Esophagus (tissue), 2 donors: ENCODE measurements around the gene RFX1. TPM values are rescaled to one million over a fixed set of nuclear protein-coding genes. Genes with fewer than 3 reads are reported as not detected.
"Not testable (repeated sequence)": the region's sequence is repeated elsewhere in the genome, so short reads cannot be mapped to it uniquely, and the experiment has no call there.

Source experiments
- H3K27ac ChIP-seq, 2 donors: one replicate each; pipeline ENCODE4 v1.5.1; 2013; ENCODE audit warnings: low read depth in 2 of 2, mild to moderate bottlenecking in 2 of 2, inconsistent platforms in 1 of 2, low read length in 1 of 2, moderate library complexity in 1 of 2
- H3K27me3 ChIP-seq, 2 donors: one replicate each; pipeline ENCODE4 v1.6.1; 2013; ENCODE audit warnings: low read length in 2 of 2, control low read depth in 1 of 2, mild to moderate bottlenecking in 1 of 2; ENCODE audit not compliant: insufficient read depth in 2 of 2, control insufficient read depth in 1 of 2
- H3K36me3 ChIP-seq, 2 donors: one replicate each; pipeline ENCODE4 v1.6.1; 2013; ENCODE audit warnings: low read length in 1 of 2; ENCODE audit not compliant: control insufficient read depth in 2 of 2, insufficient read depth in 2 of 2
- H3K4me1 ChIP-seq, 2 donors: one replicate each; pipeline ENCODE4 v1.6.1; 2013; ENCODE audit warnings: low read length in 1 of 2; ENCODE audit not compliant: control insufficient read depth in 2 of 2, insufficient read depth in 2 of 2
- H3K4me3 ChIP-seq, 2 donors: one replicate each; pipeline ENCODE4 v1.5.1; 2013; ENCODE audit warnings: low read length in 2 of 2, mild to moderate bottlenecking in 2 of 2, low read depth in 1 of 2, moderate library complexity in 1 of 2
- H3K9me3 ChIP-seq, 2 donors: one replicate each; pipeline ENCODE4 v1.6.1; 2013; ENCODE audit warnings: mild to moderate bottlenecking in 2 of 2, low read depth in 1 of 2, low read length in 1 of 2, moderate library complexity in 1 of 2; ENCODE audit not compliant: control insufficient read depth in 2 of 2, insufficient read depth in 1 of 2
- WGBS, 2 donors: extraction: QIAGEN DNeasy Blood & Tissue Kit; methylation state at CpG; one replicate each; pipeline ENCODE4 v1.1.7; 2013; 5-methylcytosine and 5-hydroxymethylcytosine counted together
- polyA plus RNA-seq, 2 donors: library from polyadenylated mRNA; stranded (reverse); fragments of 200-250 nt; gene quantifications; one replicate each; pipeline ENCODE4 v1.2.3, GENCODE V29; 2013
- donor health status: healthy with polysubstance abuse.
- donor health status: Bipolar disorder and iron deficiency.

The RFX1 gene
- polyA plus RNA-seq, 2 donors = 3.8 to 6.6 TPM

DNA sequence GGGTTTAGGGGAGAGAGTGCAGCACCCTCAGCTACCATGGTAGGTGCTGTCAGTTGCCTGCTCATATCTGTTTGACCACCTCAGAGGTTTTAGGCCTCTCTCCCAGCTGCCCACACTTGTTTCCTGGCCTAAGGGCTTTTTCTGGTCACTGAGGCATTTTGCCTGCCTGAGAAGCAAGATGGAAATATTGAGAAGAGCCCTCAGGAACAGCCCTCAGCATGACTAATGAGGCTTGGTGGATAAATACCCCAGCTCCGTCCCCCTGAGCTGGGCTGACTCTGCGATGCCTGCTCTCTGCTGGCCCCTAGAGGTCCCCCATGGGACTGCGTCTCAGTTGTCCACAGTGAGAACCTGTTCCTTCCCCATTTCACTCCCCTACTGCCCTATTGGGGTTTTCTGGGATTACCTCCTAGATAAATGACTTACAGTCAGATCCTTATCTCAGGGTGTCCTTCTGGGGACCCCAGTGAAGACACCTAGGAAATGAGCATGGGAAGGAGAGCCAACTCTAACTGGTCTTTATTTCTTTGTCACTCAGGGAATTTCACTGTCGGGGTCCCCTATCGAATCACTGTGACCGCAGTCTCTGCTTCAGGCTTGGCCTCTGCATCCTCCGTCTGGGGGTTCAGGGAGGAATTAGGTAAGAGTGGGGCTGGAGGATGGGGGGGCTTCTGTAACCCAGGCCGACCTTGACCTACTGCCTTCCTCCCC lies 42.5 kb upstream of the RFX1 start:
- WGBS, 2 donors = 82 to 83% methylated on average over 8 of the region's 8 CpGs
- Histone ChIP-seq H3K4me3 (no peak overlapping the region), H3K9me3 (peaks cover 0 to 5% of the 10 kb centered on the region in 2 donors), H3K27me3 (no peaks in the 10 kb centered on the region), H3K27ac (no peak overlapping the region), H3K4me1 (no peaks in the 10 kb centered on the region), H3K36me3 (peaks cover 0 to 2% of the 10 kb centered on the region in 2 donors)

DNA sequence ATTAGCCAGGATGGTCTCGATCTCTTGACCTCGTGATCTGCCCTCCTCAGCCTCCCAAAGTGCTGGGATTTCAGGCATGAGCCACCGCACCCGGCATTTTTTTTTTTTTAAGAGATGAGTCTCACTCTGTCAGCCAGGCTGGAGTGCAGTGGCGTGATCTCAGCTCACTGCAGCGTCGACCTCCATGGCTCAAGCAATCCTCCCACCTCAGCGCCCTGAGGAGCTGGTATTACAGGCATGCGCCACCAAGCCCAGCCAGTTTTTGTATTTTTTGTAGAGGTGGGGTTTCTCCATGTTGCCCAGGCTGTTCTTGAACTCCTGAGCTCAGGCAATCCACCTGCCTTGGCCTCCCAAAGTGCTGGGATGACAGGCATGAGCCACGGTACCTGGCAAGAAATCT lies 41.7 kb upstream of the RFX1 start:
- H3K9me3 ChIP-seq, H3K27ac ChIP-seq: not testable (repeated sequence)
- 94 to 96% methylated on average over 10 of the region's 10 CpGs for WGBS, 2 donors

DNA sequence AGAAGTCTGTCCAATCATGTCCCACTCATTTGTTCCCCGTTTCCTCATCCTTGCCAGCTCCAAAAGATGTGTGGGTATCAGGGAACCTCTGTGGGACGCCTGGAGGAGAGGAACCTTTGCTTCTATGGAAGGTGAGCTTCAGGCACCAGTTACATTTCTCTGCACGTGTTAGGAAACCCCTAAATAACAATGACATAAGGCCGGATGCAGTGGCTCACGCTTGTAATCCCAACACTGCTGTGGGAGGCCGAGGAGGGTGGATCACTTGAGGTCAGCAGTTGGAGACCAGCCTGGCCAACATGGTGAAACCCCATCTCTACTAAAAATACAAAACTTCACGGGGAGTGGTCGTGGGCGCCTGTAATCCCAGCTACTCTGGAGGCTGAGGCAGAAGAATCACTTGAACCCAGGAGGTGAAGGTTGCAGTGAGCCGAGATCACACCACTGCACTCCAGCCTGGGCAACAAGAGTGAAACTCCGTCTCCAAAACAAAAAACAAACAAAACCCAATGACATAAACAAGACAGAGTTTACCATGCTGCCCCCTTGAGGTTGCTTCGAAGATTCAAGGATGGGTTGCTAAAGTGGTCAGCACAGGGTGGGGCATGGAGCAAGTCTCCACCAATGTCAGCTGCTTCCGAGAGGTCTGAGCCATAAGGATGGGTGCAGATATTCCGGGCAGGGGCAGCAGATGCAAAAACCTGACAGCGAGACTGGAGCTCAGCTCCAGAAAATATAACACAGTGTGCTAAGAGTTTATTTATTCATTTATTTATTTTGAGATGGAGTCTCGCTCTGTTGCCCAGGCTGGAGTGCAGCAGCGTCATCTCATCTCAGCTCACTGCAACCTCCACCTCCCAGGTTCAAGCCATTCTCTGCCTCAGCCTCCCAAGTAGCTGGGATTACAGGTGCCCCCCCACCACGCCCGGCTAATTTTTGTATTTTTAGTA lies 36.8 kb upstream of the RFX1 start:
- WGBS, 2 donors = 65 to 66% methylated on average over 19 of the region's 19 CpGs
- H3K27ac ChIP-seq = not testable (repeated sequence)

More for the DNA sequence above, 41.7 kb upstream of the RFX1 start:
- H3K4me3 ChIP-seq, H3K27me3 ChIP-seq, H3K36me3 ChIP-seq, H3K4me1 ChIP-seq: not testable (repeated sequence)

DNA sequence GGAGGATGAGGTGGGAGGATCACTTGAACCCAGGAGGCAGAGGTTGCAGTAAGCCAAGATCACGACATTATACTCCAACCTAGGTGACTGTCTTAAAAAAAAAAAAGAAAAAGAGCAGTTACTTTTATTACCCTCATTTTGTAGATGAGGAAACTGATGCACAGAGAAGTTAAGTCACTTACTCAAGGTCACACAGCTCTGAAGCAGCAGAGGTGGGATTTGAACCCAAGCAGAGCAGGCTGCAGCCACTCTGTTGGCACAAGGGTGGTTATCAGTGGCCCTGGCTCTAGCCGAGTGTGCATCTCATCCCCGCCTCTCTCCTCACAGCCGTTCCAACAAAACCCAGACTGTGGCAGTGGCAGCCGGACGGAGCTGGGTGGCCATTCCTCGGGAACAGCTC lies 33.1 kb upstream of the RFX1 start:
- Histone ChIP-seq H3K27me3 (no peaks in the 10 kb centered on the region), H3K27ac (no peak overlapping the region), H3K4me3 (no peak overlapping the region), H3K4me1 (no peaks in the 10 kb centered on the region), H3K36me3 (no peaks in the 10 kb centered on the region), H3K9me3 (no peaks in the 10 kb centered on the region)
- WGBS, 2 donors = 95 to 96% methylated on average over 7 of the region's 7 CpGs

More for the DNA sequence above, 36.8 kb upstream of the RFX1 start:
- not testable (repeated sequence) for H3K9me3 ChIP-seq, H3K27me3 ChIP-seq, H3K36me3 ChIP-seq, H3K4me1 ChIP-seq, H3K4me3 ChIP-seq

DNA sequence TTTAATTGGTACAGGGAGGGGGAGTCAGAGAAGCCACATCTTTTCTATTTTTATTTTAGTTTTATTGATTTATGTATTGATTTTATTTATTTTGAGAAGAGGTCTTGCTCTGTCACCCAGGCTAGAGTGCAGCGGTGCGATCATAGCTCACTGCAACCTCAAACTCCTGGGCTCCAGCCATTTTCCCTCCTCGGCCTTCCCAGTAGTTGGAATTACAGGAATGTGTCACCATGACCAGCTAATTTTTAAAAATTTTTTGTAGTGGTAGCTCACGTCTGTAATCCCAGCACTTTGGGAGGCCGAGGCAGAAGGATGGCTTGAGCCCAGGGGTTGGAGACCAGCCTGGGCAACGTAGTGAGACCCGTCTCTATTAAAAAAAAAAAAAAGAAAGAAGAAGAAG lies 29.6 kb upstream of the RFX1 start:
- no peaks in the 10 kb centered on the region for H3K4me1 ChIP-seq

DNA sequence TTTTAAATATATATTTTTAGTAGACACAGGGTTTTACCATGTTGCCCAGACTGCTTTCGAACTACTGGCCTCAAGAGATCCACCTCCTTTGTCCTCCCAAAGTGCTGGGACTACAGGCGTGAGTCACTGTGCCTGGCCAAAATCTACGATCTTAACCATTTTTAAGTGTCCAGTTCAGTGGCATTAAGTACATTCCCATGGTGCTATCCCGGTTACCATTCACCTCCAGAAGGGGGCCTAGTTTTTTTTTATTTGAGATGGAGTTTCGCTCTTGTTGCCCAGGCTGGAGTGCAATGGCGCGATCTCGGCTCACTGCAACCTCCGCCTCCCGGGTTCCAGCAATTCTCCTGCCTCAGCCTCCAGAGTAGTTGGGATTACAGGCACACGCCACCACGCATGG lies 29.0 kb upstream of the RFX1 start:
- H3K4me1 ChIP-seq, H3K9me3 ChIP-seq, H3K4me3 ChIP-seq, H3K27ac ChIP-seq, H3K27me3 ChIP-seq, H3K36me3 ChIP-seq: not testable (repeated sequence)
- WGBS, 2 donors = 92 to 93% methylated on average over 12 of the region's 12 CpGs

More for the DNA sequence above, 29.6 kb upstream of the RFX1 start:
- Histone ChIP-seq H3K27me3 (no peaks in the 10 kb centered on the region), H3K27ac (no peak overlapping the region), H3K36me3 (no peaks in the 10 kb centered on the region), H3K4me3 (no peak overlapping the region), H3K9me3 (no peaks in the 10 kb centered on the region)
- WGBS, 2 donors = 86 to 89% methylated on average over 7 of the region's 7 CpGs

DNA sequence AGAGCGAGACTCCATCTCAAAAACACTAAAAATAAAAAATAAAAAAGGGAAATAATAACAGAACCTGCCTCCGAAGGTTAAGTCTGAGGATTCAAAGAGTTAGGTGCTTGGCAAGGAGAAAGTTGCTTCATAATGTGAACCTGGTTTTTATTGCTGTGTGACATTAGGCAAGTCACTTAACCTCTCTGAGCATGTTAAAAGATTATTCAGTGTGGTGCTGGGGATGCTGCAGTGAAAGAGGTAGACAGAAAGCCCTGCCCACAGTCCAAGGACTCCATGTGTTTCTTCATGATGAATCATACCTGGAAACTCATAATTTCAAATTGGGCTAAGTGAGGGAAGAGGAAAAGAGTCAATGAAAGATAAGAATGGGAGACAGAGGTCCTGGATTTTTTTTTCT lies 27.8 kb upstream of the RFX1 start:
- Histone ChIP-seq H3K4me1 (no peaks in the 10 kb centered on the region), H3K4me3 (no peak overlapping the region), H3K27me3 (no peaks in the 10 kb centered on the region), H3K9me3 (no peaks in the 10 kb centered on the region), H3K36me3 (no peaks in the 10 kb centered on the region), H3K27ac (no peak overlapping the region)
- 96 to 99% methylated on average over 2 of the region's 2 CpGs for WGBS, 2 donors

DNA sequence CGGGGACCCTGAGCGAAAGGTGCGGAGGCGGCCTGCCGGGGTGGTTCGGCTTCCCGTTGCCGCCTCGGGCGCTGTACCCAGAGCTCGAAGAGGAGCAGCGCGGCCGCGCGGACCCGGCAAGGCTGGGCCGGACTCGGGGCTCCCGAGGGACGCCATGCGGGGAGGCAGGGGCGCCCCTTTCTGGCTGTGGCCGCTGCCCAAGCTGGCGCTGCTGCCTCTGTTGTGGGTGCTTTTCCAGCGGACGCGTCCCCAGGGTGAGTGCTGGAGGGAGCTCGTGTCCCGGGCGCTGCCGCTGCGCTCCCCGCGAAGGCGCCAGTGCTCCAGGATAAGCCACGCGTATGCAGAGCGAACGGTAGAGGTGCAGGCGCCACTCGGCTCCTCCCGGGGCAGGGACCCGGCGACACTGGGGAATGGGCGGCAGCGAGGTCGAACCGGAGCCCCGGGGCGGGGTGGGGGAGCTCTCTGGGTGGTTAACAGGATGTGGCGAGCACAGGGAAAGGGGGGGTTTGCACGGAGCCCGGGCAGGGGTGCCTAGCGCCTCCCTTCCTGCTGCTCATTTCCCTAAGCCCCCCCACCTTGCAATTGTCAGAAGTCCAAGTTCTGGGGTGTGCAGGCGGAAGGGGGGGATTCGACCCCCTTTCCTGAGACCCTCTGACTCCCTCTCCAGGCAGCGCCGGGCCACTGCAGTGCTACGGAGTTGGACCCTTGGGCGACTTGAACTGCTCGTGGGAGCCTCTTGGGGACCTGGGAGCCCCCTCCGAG lies 25.8 kb upstream of the RFX1 start, which contains the start of gene IL27RA:
Gene IL27RA, plus strand, starts transcription at position 44 of the 762 bp plus-strand sequence. Its CDS starts 111 bp downstream, at position 155.
- H3K9me3 ChIP-seq = no peaks in the 10 kb centered on the region
- H3K36me3 ChIP-seq = no peaks in the 10 kb centered on the region
- H3K27ac ChIP-seq = peak within 1 kb of the TSS; percentile 54 to 66
- peak within 1 kb of the TSS; percentile 53 to 65 for H3K4me3 ChIP-seq
- H3K27me3 ChIP-seq = no peaks in the 10 kb centered on the region
- WGBS, 2 donors = 0 to 1% methylated on average over 56 to 63 of the region's 63 CpGs
- no peaks in the 10 kb centered on the region for H3K4me1 ChIP-seq

DNA sequence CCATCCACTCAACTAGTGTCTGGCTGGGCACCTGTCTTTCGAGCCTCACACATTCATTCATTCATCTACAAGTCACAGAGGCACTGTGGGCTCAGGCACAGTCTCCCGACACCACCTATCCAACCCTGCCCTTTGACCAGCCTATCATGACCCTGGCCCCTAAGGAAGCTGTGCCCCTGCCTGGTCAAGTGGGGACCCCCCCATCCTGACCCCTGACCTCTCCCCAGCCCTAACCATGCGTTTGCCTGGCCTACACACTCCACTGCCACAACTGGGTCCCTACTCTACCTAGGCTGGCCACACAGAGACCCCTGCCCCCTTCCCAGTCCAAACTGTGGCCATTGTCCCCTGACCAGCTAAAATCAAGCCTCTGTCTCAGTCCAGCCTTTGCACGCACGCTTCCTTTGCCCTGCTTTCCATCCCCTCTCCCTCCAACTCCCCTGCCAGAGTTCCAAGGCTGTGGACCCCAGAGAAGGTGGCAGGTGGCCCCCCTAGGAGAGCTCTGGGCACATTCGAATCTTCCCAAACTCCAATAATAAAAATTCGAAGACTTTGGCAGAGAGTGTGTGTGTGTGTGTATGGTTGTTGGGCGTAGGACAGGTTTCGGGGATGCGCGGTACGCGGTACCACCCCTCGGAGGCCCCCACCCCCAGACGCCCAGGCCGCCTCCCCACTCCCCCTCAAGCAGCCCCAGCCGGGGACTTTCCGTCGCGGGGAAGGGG lies 25.0 kb upstream of the RFX1 start:
- no peaks in the 10 kb centered on the region for H3K36me3 ChIP-seq
- H3K9me3 ChIP-seq = no peaks in the 10 kb centered on the region
- 20 to 21% methylated on average over 20 of the region's 20 CpGs for WGBS, 2 donors
- peak overlapping the region; percentile 19 to 66 for H3K27ac ChIP-seq
- no peaks in the 10 kb centered on the region for H3K4me1 ChIP-seq
- no peaks in the 10 kb centered on the region for H3K27me3 ChIP-seq
- peak overlapping the region; percentile 53 to 65 for H3K4me3 ChIP-seq
